ENCODE measurements around the gene PCNA.
"Not testable (repeated sequence)": the region's sequence is repeated elsewhere in the genome, so short reads cannot be mapped to it uniquely, and the experiment has no call there.

Gene PCNA

DNA sequence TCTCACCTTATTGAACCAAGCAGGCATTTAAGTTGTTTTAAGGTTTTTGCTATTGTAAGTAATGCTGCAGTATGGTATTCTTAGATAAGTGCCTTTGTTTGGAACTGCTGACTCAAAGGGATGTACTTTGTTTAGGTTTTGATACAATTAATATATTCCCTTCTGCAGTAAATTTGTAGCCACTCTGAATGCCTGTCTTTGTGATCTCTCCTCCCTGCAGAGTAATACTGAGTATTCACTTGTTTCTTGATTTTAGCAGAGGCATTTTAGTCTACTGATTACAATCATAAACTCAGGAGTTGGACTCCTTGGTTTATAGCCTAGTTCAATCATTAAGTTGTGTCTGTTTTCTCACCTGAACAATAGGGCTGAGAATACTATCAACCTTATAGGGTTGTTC lies 20.4 kb upstream of the PCNA start:
- DNase-seq, result no peak

DNA sequence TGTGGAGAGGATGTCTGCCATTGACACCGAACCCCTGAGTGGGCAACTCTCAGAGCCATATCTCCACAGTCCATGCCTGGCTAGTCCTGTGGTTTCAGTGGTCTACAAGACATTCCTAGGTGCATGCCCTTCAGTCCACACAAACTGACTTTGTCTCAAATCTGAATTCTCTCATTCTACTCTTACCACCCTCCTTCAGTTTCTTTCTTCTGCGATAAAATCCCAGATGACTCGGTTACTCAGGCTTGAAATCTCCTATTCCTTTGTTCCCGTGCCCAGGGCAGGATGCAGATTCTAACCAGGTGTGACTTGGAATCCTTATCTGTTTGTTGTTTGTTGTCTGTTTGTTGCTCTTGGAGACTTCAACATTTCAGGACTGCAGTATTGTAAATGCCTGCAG lies 16.3 kb upstream of the PCNA start:
- no peak for DNase-seq

DNA sequence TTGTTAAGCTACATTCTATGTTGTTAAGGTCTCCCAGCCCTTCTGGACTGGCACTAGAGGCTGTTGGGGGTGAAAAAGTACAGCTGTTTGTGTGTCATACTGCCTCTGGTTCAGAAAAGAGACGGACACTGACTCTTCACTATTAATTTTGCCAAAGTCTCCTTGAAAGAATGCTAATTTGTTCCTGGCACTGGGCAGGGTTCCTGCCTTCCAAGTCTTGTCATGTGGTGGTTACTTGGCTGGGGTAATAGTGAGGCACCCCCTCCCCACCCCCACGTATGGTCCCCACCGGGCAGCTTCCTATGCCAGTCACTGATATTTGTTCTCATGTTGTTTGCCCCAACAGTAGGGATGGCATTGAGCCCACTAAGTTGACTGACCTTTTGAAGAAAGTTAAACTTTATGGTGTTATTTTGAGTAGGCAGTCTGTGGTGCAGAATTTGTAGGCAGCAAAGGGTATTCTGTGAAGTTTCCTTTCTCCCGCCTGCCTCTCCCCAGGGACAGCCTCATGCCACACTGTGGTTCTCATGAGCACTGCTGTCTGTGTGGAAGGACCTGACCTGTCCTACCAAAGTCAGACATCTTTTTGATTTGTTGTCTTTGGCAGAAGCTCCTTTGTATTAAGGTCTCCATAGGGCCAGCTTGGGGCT lies 15.7 kb upstream of the PCNA start:
- no peak for DNase-seq

DNA sequence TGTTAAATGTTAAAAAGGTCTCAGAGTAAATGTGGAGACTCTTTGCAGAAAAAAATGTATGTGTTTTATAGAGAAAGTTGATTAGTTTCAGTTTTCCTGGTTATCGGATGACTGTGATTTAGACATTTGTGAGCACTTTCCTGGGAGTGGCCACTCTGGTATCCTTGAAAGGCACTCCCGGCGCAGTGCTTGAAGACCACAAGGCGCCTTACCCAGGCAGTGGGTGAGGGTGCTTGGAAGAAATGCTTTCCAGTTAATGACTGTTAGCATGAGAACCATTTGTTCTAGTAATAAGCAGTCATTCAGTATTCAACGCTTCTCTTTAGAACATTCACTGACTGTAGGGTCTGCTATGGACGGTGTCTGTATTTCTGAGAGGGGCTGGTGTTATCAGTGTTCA lies 14.2 kb upstream of the PCNA start:
- DNase-seq, result no peak

DNA sequence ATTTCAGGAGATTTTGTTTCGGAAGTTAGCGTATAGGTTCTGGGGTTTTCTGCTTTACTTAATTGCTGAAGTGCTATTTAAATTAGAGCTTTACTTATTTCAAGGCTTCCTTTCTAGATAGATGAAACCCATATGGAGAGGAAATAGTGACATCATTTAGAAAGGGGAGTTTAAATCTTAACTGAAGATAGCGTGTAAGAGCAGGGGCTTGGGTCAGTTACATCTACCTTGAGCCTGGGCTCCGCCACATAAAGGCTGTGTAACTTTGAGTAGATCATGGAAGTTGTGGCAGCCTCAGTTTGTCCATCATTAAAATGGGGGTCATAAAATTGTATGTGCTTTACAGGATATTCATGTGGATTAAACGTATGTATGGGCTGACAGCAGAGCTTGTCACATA lies 11.7 kb upstream of the PCNA start:
- DNase-seq, result no peak

DNA sequence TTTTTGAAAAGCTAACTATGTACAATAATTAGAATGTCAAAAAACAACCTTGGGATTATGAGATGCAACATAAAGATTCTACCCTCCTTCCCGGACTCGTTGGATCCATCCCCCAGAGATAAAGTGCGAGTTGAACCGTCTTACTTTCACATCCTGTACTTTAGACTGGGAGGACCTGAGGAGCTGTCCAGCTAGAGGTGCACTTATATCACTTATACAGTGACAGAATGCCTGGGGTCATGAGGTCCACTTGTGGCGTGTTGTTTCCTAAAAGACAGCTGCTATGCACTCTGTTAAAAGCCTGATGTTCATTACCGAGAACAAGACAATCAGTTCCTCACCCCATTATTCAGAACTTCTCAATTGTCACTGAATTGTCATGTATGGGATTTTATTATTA lies 9.1 kb upstream of the PCNA start:
- no peak for DNase-seq

DNA sequence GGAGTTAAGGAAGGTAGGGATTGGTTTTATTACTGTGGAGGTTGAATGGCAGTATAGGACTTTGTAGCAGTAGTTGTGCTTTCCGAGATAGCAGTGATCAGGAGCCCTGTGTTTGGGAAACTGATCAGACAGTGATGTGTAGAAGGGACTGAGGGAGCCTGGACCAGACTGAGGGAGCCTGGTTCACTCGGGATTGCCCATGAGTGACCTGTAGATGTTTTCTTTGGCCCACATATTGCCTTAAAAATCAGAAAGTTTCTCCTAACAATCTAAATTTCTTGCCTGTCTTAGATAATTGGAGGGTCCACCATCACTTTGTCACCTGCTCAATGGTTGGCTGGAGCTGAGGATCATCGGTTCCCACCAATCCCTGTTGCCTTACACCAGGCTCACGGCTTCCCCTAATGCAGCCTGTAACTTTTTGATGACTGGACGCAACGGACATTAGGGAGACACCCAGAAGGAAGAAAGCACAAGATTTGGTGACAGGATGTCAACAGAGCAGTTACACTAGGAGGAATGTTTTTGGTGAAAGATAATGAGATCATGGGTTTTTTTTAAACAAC lies 8.2 kb upstream of the PCNA start:
- DNase-seq, result no peak

DNA sequence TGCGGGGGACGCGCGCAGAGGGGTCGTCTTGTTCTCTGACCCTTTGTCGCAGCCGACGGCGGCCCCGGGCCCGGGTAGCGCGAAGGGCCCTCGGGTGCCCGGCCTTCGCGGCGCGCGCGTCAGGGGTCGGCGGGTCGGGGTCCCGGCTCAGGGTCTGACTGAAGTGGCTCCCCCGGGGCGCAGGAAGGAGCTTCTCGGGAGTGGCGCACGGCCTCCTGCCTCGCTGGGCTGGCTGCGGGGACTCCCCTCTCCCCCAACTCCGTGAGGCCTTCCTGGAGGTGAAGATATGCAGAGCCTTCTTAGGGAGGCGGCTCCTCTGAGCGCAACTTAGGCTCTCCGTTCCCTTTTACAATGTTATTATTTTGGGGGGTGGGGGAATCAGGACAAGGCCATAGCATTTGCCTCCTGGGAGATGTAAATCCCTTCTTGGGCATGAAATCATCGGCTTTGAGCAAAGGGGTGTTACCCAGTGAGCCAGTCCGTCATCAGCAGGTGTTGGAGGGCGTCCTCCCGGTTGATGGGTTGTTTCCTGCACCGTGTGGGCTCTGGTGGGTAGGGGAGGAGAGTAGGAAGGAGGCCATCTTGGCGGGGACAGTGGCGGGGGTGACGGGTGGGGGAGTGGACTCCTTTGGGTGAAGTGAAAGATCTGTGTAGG lies 7.6 kb upstream of the PCNA start:
- peak; percentile 44 to 72 (median 68) for DNase-seq

DNA sequence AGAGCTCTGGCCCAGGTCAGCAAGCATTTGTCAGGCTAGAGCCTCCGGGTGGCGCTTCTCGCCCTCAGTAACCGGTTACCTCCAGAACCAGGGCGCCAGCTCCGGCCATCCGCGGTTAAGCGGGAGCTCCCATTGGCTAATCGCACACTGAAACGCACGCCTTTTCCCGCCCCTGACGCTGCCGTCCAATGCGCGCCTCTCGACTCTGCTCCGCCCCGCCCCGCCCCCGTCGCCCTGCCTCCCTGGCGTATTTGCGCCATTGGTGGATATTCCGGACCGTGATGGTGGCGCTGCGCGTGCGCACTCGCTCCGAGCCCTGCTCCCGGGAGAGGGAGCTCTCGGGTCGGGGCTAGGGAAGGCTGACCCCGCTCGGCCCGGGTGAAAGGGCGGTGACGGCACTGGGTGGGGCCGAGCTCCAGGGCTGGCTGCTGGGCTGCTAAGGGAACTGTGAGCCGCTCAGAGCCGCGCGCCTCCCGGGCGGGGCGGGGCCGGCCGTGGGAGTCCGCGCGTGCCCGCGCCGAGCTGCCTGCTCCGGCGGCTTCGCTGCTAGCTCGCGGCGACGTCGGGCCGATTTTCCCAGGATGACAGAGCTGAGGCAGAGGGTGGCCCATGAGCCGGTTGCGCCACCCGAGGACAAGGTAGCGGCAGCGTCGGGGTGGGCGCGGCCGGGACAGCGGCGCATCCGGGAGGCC lies 6.9 kb upstream of the PCNA start, which contains the start of gene CDS2:
TSS of gene CDS2 (plus strand) at position 497 of the 692 bp plus-strand sequence. CDS start at position 582, 85 bp downstream.
- peak; percentile 98 to 100 (median 99) for DNase-seq

DNA sequence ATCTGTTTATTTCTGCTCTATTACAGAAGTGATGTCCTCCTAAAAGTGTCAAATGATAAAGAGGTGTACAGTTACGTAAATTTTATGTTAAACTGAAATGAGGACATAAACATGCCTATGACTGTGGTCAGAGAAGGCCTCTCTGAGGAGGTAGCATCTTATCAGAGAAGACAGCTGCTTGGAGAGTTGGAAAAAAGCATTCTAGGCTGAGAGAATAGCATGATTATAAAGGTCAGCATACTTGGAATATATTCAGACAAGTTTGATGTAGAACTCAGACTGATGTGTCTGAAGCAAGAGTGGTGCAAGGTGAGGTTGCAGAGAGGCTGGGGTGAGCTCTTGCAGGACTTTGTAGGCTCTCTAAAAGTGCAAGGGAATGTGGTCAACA lies 3.1 kb upstream of the PCNA start:
- no peak for DNase-seq

DNA sequence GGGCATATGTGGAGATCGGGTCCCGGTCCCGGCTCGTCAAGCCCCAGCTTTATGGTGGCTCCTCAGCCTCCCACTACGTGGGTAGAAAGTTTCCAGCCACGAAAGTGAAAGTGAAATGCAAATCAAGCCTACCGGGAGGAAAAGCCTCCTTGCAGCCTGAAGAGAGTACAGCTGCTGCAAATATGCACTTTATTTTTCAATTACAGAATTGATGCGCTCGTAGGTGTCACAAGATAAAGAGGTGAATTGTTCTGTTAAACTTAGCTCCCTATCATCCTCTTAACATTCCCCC lies 373 bp upstream of the PCNA start:
- no peak for DNase-seq

DNA sequence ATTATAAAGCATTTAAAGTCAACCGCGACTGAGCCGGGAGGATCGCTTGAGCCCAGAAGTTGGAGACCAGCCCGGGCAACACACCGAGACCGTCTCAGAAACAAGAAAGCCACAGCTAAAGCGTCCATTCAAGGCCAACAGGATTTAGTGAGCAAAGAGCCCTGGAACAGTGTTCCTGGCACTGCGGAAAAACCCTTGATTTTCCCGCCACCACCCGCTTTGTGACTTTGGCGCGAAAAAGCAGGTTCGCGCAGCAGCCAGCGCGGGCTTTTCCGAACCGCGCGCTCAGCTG lies 669 bp downstream of the PCNA start:
- no peak for DNase-seq

DNA sequence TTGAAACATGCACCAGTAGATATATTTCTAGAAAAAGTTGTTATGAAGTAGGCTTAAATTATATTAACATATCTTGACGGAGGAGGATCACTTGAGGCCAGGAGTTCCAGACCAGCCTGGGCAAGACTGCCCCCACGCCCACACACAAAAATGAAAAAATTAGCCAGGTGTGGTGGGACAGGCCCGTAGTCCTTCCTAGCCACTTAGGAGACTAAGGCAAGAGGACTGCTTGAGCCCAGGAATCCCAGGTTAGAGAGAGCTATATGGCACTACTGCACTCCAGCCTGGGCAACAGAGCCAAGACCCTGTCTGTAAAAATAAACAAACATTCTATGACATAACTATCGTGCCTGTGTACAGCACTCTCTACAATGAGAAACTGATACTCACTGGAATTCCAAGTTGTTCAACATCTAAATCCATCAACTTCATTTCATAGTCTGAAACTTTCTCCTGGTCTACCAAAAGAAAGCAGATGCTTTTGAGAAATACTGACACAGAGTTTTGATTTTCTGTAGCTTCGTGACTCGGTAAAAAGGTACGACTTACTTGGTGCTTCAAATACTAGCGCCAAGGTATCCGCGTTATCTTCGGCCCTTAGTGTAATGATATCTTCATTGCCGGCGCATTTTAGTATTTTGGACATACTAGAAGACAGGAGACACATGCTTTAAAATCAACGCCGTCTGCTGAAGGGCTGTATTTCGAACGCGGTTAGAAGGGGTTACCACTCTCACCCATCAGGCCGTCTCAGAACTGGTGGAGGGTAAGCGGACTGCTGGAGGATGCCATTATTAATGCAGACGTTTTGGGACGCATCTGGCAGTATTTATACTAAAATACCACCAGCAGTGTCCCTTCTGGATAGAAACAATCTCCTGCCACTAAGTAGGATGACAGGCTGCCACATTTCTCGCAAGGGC lies 1.3 kb downstream of the PCNA start:
- DNase-seq, result no peak

DNA sequence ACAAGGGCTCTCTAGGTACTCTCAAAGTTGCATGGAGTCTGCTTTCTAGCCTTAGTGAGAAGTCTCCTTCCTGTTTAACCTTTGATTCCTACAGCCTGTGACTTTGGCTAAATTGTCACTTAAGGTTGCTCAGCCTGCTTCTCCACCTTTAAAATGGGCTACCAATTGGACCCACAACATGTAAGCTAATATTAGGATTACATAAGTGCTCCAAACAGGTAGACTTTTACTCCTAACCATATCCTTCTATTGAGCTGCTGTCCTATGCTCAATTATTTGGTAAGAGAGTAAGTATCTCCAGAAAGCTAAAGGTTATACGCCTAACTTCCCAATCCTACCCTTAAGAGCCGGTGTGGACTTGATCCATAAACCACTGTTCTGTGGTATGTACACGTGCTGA lies 2.9 kb downstream of the PCNA start:
- no peak for DNase-seq

DNA sequence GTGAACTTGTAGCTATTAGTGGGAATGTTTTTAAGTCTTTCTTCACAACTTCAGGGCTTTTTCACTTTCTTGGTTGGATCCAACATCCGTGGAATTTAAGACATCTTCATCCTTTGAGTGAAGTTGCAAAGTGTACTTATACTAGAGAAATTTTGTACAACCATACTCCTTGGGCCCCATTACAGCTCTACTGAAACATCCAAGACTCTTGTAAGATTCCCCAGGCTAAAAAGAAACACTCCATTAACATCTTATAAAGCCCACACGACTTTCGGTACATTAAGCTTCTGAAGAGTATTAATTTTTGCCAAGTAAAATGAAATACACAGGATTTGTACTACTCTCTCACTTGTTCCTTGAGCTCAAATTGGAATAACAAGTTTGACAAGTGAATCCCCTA lies 5.4 kb downstream of the PCNA start:
- no peak for DNase-seq

DNA sequence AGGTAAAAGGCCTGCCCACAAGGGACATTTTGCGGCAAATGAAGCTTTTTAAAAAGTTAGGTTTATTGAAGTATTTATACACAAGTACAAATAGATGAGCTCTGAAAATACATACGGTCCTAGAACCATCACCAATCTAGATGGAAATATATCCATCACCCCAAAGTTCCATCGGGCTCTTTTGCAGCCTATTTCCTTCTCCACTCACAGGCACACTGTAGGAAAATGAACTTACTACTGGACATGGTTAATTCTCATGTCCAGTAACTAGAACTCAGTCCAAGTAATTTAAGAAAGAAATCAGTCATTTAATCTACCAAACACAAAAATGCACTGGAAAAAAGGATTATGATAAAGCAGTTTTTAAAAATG lies 6.2 kb downstream of the PCNA start:
- no peak for DNase-seq

DNA sequence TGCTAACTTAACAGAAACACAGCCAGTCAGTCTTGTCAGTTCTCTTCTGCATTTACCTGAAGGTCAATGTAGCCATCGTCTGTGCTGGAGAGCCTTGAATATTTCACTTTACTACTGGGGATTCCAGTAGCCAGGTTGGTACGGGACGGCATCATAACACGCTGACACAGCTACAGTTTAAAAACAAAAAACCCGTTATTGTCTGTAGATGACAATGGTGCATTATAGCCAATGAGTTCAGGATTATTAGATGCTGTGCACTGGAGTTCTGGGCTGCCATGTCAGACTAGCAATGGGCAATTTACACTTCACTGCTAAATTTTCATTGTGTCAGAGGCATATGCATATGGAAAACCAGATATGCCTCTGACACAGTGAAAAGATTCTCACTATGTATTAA lies 10.5 kb downstream of the PCNA start:
- no peak for DNase-seq

DNA sequence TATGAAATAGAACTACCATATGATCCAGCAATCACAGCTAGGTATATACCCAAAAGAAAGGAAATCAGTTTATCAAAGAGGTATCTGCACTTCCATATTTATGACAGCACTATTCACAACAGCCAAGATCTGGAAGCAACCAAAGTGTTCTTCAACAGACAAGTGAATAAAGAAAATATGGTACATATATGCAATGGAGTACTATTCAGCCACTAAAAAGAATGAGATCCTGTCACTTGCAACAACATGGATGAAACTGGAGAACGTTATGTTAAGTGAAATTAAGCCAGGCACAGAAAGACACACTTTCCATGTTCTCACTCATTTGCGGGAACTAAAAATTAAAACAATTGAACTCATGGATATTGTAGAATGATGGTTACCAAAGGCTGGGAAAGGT lies 15.3 kb downstream of the PCNA start:
- no peak for DNase-seq

DNA sequence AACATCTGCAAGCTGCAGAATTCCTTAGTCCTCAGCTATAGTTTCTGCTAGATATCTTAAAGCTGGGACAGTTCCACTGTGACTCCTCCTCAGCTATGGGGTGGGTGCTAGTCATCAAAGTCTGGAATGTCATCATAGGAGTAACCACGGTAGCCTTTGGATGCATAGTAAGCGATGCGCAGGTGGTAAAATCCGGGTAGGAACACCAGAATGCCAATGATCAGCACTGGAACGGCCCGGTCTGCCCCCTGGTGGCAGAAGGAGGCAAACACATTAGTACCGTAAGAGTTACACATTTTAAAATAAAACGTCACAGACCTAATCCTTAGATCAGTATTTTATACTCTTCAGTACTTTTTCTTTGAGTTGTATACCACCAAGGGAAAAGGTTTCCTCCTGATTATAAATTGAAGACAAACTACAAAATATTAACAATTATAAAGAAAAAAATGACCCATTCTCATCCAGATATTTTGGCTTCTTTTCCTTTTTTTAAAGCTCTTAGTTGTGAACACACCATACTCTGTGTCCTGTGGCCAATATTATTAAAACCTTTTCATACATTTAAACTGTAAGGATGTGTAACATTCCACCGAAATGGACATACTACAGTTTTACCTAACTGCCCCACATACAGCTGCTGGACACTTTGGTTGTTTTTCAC lies 18.9 kb downstream of the PCNA start:
- peak; percentile 33 to 78 (median 68) for DNase-seq

DNA sequence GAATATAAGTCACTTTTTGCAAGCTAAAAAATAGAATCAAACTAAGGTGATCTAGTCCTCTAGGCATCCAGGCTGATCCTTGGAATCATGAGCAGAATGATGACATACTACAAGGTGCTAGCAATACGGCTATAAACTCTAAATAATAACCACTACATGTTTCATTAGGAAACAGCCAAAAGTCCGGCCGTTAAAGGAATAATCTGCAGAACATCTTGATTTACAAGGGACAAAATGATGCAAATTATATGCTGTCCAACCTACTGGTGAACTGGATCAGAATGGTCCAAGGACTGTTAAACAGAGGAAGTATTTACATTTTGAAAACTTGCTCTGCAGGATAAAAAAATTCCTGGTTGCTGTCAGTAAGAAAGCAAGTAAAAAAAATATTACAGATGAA lies 19.8 kb downstream of the PCNA start:
- not testable (repeated sequence) for DNase-seq

DNA sequence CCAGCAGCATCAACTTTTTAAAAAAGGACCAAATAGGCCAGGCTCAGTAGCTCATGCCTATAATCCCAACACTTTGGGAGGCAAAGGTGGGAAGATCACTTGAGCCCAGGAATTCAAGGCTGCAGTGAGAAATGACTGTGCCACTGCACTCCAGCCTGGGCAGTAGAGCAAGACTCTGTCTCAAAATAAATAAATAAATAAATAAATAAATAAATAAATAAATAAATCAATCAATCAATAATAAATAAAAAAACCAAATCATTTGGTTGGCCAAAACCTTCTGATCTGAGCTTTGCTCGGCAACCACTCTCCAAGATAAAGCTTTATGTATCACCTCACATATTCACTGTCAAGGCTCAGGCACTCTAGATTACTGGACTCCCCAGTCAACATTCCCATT lies 20.7 kb downstream of the PCNA start:
- DNase-seq, result not testable (repeated sequence)

DNA sequence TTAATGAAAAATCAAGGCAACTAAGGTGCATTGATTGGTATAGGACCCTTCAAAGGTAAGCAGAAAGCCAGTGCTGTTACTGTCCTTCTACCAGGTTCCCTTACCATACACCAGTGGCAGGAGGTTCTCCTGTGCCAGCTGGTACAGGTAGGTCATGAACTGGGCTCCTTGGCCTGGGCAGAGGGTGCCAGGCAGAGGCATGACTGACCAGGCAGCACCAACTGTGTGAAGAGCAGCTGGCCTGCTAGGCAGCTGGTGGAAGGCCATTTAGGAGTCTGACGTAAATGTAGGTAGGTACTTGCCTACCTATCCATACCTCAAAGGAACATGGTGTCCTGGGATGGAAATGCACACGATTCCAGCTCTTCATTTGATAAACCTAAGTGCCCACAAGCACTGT lies 23.3 kb downstream of the PCNA start:
- no peak for DNase-seq

DNA sequence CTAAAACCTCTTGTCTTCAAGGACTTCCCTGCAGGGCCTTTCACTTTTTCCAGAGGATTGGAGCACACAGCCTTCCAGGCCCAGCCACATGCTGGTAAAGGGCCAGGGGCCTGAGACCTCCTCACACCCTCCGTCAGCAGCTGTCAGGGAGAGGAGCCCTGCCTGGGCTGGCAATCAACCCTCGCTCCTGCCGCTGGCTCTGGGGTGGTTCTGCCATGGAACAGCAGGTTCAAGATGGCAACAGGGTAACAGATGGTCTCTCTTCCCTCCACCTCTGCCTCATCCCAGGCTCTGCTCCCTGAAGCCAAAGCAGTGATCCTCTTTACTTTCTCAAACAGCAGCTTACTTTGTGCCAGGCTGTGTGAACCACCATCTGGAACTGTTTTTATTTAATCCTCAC lies 23.8 kb downstream of the PCNA start:
- DNase-seq, result no peak
